HT1080 (cell line): Measurements from ENCODE around the gene EMX1. TPM values are rescaled to one million over a fixed set of nuclear protein-coding genes. Genes with fewer than 3 reads are reported as not detected.
"Not testable (repeated sequence)": the region's sequence is repeated elsewhere in the genome, so short reads cannot be mapped to it uniquely, and the experiment has no call there.

Source experiments
- DNase-seq: peaks from one replicate; pipeline ENCODE4 v3.0.0-alpha.2; 2015; ENCODE audit warnings: low read depth
- total RNA-seq: library from RNA; depleted of rRNA; stranded (reverse); fragments of >200 nt; shearing (Covaris generic); gene quantifications from 2 replicates; pipeline ENCODE4 v1.2.3, GENCODE V29; 2014

Gene EMX1
- total RNA-seq, 1 experiment from 2014 or later: not detected

DNA sequence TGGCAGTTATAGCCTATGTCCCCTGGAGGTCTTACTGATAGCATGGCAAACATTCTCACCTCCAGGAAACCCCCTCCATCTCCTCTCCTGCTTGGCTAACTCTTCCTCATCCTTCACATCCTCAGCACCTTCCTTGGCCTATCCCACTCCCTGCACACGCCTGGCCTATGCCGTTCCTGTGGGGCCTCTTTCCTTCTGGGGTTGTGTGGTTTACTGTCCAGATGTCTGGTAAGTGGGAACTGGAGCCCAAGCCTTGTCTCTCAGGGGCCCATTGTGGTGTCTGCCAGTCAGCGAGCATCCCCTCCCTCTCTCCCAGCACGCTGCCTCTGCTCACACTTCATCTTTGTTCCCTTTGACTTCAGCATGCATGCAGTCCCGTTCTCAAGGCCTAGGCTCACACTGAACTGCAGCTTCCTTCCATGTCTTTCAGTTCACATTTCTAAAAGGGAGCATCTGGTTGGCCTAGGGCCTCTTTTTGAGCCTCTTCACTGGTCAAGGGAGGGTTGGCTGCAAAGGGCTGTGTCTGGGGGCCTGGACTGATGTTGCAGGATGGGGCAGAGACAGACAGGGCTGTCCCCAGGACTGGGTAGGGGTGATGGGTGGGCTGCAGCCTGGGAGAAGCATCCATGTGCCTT lies 17.0 kb upstream of the EMX1 start:
- DNase-seq: no peak

DNA sequence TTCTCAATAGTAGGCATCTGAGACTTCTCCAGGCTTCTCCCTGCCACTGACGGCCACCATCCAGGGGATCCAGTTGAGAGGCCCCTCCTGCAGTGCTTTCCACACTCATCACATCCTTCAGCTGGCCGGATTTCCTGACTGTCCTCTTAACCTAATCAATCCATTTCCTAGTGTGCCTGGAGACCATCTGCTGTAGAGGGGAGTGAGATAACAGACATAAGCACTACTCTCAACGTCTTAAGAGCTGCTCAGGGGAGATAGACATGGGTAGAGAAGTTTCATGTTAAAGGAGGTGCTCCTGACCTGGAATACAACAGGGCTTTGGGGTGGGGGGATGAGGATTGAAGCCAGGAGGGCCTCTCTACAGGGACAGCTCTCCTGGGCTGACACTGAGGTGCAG lies 15.9 kb upstream of the EMX1 start:
- DNase-seq: no peak

DNA sequence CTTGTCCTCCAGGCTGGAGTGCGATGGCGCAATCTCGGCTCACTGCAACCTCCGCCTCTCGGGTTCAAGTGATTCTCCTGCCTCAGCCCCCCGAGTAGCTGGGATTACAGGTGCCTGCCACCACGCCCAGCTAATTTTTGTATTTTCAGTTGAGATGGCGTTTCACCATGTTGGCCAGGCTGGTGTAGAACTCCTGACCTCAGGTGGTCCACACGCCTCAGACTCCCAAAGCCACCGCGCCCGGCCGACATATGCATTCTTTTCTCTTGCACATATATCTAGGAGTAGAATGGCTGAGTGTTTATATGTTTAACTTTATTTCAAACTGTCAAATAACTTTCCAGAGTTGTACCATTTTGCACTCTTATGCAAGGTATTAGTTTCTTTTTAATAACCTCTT lies 9.9 kb upstream of the EMX1 start:
- DNase-seq: not testable (repeated sequence)

DNA sequence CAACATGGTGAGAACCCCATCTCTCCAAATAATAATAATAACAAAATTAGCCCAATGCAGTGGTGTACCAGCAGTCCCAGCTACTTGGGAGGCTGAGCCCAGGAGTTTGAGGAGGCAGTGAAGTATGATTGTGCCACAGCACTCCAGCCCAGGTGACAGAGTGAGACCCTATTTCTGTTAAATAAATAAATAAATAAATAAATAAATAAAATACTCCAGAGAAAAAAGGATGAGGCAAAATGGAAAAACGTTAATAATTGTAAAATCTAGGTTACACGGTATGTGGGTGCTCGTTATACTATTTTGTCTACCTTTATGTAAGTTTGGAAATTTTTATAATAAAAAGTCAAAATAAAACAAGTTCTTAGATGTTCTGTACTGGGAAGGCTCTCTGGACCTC lies 8.6 kb upstream of the EMX1 start:
- DNase-seq: no peak

DNA sequence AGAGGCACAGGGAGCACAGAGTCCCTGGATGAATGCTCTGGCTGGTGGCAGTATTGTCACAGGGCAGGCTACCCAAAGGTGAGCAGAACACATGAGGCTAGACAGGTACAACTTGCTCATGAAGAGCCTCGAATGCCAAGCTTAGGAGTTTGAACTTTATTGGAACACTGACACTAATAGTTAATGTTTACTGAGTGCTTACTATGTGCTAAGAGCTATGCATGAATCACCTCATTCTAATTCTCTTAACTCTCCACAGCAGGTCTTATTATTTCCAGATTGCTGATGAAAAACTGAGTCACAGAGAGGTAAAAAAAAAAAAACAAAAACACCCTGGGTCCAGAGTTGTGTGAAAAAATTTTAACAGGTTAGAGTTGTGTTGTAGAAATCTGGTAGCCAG lies 6.1 kb upstream of the EMX1 start:
- DNase-seq: no peak

DNA sequence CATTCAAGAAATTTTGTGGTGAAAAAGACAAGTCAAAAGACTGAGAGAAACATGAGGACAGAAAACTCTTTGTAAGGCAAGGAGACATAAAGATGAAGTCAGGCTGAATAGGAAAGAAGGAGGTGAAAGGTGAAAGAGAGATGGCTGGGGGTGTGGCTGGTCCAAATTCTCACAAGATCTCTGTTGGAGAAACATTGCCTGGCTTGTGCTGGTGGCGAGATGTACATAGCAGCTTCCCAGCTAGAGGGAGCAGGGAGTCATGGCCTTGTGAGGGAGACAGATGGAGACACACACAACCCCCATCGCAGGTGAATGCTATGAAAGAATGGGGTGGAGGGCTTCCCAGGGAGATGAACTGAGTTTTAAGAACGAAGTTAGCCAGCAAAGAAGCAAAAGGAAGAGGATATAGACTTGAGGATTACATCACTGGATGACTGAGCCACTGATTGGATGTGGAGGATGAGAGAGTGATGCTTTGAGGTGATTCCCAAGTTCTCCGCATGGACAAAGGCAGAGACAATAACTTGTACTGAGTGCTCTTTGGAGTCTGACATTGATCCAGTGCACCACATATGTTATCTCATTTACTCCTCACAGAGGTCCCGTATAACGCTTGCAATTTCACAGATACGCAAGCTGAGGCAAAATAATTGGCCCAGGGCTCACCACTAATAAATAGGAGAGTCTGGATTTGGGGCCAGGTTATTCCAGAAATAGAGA lies 3.7 kb upstream of the EMX1 start:
- DNase-seq: no peak

DNA sequence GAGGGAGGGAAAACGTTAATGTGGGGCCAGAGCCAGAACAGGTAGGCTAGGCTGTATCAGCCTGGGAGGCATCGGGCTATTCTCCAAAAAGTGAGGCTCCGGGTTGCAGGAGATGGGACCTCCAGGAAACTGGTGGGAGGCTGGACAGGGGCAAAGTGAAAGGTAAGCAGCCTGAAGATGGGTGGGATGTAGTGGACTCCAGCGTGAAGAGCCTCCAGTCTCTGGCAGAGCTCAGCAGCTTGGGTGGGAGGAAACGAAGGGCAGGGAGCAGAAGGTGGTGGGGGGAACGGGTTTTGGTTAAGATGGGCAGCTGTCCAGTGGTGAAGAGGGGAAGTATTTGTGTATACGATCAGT lies 3.1 kb upstream of the EMX1 start:
- no peak for DNase-seq

DNA sequence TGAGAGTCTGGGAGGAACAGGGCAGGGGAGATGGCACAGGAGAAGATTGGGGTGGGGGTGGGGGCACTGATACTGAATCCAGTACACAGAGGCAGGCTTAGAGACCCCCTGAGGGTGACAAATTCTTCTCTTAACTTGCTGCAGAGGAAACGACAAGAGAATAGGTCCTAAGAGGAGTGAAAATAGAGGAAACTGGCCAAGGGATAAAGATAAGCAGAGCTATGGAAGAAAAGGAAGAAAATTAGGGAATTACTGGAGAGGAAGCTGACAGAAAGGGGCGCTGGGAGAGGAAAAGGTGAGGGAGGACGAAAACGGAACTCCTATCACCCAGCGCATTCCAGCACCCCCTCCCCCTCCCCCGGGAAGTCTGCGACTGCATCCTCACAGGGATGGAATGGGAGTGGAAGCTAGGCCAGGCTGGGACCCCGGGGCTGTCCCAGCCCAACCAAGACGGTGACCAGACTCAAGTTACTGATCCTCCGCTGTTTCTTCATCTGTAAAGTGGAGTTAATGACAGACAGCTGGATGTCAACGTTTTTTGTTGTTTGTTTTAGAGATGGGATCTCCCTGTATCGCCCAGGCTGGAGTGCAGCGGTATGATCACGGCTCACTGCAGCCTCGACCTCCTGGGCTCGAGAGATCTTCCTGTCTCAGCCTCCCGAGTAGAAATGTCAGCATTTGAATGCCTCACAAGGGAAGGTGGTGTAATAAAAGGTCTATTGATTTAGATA lies 2.6 kb upstream of the EMX1 start:
- no peak for DNase-seq

DNA sequence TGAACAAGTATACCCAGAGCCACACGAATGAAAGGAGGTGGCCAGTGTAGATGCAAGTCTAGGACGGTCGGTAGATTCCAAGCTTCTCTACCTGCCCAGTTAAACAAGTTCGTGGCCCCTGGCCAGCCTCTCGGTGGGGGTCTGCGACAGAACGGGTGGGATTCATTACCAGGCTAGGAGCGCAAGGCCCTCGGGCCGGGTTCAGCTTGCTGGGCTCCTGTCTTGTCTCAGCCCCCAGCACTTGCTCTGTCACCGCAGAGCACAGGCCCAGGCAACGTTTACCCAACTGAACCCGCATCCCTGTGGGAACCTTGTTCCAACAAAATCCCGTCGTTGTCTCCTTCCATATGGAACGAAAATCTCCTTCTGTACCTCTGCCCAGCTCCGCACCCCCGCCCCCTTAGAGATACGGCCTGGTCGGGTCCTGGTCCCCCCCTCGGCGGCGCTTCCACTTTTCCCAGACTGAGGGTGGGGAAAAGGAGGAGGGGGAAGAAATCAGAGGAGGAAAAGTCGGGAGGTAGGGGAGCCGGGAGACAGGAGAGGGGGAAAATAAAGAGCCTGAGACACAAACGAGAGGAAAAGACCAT lies 1.9 kb upstream of the EMX1 start:
- DNase-seq: no peak

DNA sequence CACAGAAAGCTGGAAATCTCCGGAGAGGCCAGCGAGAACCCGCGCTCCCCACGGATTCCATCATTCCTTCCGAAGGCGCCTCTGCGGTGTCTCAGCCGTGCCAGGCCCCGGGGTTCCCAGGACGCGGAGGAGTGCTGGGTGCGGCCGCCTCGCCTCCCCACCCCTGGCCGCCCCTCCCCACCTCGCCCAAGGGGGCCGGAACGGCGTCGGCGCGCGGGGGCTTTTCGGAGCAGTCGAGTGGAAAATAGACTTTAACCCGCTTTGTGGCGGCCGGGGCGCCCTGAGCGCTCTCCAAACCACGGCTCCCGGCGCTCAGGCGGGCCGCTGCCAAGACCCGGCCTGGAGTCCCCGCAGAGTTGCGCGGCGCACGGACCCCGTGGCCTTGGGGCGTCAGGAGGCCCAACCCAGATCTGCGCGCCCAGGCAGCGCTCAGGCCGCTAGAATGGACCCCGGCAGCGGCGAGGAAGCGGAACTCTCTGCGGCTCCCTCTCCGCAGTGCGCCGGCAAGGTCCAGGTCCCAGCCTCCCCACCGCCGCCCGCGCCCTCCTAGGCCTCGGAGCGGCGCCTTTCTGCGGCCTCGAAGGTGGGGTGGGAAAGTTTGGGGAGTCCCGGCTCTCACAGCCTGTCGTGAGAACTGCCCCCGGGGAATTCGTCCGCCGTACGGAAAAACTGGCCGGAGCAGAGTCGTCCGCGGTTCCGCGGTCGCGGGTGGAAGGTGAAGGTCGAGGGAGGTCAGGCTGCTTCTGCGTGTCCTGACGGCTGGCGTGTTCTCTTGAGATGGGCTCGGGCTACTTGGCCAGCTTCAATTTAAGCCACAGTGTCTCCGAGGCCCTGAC lies 1.2 kb upstream of the EMX1 start:
- no peak for DNase-seq

DNA sequence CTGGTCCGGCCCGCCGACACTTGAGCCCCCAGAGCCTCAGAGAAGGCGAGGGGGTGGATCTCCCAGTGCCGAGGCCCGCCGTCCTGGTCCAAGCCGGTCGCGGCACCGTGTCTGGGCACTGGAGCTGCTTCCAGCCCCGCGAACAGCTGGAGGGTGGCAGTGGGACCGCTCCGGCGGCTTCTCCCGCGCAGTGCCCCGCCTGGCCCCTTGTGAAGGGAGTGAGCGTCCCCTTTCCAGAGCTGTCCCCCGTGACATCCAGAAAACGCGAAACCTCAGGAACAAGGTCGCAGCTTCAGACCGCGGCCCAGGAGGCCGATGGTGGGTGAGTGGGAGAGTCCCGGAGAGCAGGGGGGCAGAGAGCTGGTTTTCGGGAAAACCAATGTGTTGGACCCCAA lies 579 bp upstream of the EMX1 start:
- no peak for DNase-seq

DNA sequence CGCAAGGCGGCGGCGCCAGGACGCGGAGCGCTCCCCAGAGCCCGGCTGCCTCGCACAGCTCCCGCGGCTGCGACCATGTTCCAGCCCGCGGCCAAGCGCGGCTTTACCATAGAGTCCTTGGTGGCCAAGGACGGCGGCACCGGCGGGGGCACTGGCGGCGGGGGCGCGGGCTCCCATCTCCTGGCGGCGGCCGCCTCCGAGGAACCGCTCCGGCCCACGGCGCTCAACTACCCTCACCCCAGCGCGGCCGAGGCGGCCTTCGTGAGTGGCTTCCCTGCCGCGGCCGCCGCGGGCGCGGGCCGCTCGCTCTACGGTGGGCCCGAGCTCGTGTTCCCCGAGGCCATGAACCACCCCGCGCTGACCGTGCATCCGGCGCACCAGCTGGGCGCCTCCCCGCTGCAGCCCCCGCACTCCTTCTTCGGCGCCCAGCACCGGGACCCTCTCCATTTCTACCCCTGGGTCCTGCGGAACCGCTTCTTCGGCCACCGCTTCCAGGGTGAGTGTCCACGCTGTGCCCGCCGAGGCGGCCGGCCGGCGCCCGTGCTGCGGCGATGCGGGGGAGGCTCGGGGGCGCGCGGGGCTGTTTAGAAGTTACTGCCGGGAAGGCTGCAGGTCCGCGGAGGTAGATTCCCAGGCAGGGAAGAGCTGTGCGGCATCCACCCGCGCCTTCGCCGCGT lies 696 bp downstream of the EMX1 start:
- DNase-seq: no peak

DNA sequence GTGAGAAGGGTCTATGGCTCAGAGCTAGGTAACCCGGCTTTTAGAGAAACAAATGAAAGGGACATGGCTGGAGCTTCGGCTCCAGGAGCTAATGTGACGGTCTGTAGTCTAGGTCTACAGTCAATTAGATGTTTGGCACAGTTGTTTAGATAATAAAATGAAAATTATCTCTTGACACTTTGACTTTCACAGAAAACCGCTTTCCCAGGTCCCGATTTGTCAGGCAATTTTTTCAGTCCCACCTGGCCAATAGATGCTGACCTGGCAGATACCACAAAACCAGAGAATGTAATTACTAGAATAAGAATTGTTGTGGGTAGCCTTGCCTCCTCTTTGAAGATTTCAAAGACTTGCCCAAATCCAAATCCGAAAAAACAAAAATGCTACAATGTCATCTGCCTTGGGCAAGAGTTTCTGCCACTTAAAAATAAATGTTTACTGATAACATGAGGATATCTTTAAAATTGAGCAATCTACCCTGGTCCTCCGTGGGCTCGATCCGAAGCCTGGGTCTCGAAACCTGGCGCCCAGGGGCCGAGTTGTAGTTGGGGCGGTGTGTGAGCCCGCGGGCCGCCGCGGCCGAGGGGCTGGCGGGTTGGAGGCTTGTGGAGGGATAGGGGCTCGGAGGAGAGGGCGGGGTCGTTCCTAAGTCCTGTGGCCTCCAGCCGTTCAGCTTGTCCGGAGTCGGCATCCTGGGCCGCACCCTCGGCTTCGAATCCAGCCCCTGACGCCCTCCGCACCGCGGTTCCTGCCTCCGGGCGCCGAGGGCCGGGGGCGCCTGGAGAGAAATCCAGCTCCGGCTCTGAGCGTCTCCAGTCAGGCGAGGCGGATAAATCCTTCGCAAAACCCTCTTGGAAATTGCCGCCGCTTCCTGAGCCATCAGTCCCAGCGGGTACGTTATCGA lies 2.3 kb downstream of the EMX1 start:
- DNase-seq: no peak

DNA sequence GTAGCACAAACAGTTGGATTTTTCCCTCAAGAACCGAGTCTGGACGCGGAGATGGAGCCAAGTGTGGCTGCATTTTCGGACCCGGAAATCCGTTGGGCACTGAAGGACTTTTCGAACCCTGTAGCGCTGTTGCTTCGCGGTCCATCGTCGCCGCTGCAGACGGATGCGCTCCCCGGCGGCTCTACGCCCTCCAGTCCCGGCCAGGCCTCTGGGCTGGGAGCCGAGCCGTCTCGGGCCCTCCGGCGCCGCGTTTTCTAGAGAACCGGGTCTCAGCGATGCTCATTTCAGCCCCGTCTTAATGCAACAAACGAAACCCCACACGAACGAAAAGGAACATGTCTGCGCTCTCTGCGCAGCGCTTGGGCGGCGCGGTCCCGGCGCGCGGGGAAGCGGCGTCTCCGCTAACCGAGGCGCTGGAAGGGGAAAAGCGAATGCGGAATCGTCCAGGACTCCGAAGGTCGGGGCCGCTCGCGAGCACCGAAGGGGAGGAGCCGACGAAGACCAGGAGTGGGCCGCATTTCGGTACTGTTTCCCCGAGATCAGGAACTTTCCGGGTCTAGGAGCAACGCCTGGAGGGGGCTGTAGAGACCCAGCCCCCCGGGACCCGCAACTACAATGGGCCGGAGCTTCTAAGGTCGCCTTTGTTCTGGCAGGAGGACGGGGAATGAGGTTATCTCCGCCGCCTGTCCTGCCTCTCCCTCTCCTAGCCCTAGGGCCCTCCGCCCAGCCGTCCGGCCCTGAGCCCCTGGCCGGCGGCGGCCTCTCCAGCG lies 3.2 kb downstream of the EMX1 start:
- DNase-seq: no peak

DNA sequence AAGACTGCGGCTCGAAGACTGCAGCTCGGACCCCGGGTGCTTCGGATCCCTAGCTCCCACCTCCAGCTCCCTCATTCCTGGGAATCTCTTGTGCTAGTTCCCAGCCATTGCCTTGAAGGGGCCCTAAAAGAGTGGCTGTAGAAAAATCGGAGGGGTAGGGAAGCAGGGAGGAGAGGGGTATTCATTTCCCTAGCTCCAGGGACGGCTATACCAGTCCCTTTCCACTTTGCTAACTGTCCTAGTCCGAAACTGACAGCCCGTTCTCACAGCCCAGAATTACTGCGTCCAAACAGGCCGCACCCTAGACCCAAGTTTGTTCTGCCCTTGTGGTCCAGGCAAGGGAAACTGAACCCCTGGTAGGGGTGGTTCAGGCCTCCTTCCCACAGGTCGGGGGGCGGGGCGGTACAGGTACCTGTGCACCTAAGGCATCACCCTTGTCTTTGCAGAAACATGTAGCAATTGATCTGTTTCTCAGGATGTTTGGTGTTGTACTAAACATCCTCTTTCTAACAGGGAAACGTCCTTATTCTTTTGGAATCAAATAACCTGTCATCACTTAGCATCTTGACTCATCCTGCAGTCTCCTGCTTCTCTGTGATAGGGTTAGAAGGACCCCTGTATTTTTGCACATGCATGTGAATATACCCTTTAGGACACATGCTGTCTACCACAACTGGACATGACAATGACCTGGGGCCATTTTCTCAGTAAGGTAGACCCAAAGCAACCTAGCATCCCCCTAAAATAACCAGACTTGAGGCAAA lies 4.0 kb downstream of the EMX1 start:
- DNase-seq: no peak

DNA sequence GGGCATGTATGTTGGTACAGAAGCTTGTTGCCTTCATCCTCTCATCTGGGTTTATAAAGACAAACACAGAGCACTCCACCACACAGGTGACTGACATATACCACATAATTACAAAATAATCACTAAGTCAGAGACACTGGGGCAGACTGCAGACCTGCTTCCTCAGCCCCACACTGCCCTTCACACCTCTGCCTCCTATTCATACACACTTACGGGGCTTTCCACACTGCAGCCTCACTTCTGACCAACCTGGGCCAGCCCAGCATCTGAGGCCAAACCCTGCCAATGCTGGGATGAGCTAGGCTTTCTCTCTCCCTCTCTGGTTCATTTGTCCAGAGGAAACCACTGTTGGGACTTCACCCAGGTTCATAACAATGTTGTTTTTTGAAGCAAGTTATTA lies 4.5 kb downstream of the EMX1 start:
- DNase-seq: no peak

DNA sequence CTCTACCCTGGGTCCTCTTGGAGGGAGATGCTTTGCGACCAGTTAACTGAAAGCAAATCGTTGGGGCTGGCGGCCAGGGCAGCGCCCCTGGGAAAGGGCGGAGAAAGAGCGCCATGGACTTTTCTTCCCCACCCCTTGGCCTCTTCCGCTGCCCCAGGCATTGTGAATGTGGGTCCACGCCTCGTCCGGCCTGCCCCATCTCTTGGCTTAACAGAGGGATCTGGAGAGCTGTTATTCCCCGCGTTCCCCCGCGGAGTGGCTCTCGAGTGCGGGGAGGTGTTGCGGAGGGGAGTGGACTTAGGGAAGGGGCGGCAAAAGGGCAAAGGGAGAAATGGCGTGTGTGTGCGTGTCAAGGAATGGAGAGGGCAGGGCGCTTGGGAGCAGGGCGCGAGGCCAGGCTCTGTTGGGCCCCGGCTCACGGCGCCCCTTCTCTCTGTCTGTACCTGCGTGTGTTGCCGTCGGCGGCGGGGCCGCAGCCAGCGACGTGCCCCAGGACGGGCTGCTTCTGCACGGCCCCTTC lies 6.6 kb downstream of the EMX1 start:
- no peak for DNase-seq
